SHP77 (cell line): ENCODE results near the gene COPRS.

Experiments
- DNase-seq, 2 experiments: peaks; one replicate each; lab custom pipeline; 2025; lab: John Stamatoyannopoulos, UW

COPRS gene

DNA sequence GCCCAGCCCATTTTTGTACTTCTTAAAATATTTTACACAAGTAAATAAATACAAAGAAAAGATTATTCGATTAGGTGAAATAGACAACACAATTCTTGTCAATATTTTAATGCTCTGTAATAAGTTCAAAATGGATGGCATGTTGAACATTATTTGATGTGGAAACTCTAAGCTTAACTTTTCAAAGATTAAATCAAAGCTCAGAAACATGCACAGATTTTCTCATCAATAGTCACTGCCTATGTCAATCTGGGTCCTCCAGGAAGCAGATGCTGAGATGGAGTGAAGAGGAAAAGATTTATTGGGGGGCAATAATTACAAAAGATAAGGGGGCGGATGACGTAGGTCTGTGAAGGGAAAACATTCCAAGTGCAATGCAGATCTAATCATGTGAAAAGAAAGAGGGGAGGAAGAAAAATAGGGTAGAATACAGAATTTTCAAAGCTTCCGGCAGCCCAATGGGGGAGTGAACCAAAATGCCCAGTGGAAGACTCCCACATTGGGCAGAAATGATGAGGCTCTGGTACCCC, 50.5 kb downstream of the COPRS start:
- no peak for DNase-seq

DNA sequence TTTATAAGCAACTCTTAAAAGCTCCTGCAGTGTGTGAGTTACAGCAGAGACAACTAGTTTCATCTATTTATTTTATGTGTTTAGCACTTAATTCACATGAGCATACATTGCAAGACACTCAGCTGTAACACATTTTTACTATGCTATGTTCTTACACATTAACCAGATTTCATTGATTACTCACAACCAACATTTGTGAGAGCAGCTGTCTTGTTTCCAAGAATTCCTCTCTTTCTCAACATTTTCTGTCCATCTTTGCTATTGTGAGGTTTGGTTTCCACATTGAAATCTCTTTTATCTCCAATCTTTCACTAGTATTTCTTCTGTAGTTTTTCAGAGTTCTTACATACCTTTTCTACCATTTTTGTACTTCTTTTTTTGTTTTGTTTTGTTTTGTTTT, 51.2 kb downstream of the COPRS start:
- no peak for DNase-seq

GRCh38 chr17:31806921-31807320, 52.1 kb downstream of the COPRS start:
- DNase-seq = no peak

GRCh38 chr17:31803494-31804213, 55.4 kb downstream of the COPRS start:
- peak in 1 of 2 experiments; percentile 31 for DNase-seq

GRCh38 chr17:31802502-31802901, 56.5 kb downstream of the COPRS start:
- no peak for DNase-seq
